GM21515 (cell line): Measurements from ENCODE around the gene CCDC50.

Experiments used
- ATAC-seq: cut with Tn5 transposase; IDR thresholded peaks from one replicate; pipeline ENCODE4 v1.9.1; 2021; ENCODE audit not compliant: unreplicated experiment

CCDC50 gene

GRCh38 chr3:191415566-191415965 is 86.4 kb downstream of the CCDC50 start:
- ATAC-seq: no peak

GRCh38 chr3:191417457-191417729 is 88.2 kb downstream of the CCDC50 start:
- ATAC-seq: no peak

- ATAC-seq: no peak
These were observed 91.6 kb downstream of the CCDC50 start for GRCh38 chr3:191420771-191421170.

- ATAC-seq: no peak
These were observed 95.7 kb downstream of the CCDC50 start for GRCh38 chr3:191424881-191425280.

- no peak for ATAC-seq
These were observed 96.1 kb downstream of the CCDC50 start for GRCh38 chr3:191425322-191425734.

- ATAC-seq: no peak
These were observed 97.1 kb downstream of the CCDC50 start for GRCh38 chr3:191426311-191426710.

GRCh38 chr3:191428177-191428576 is 99.0 kb downstream of the CCDC50 start:
- ATAC-seq: no peak

- no peak for ATAC-seq
These were observed 100.9 kb downstream of the CCDC50 start for GRCh38 chr3:191430103-191430502.

- no peak for ATAC-seq
These were observed 102.1 kb downstream of the CCDC50 start for GRCh38 chr3:191431160-191431822.

- no peak for ATAC-seq
These were observed 103.0 kb downstream of the CCDC50 start for GRCh38 chr3:191432162-191432561.

GRCh38 chr3:191434024-191434423 is 104.8 kb downstream of the CCDC50 start:
- ATAC-seq: no peak

- ATAC-seq: no peak
These were observed 106.8 kb downstream of the CCDC50 start for GRCh38 chr3:191435981-191436380.

GRCh38 chr3:191438150-191438814 is 109.1 kb downstream of the CCDC50 start:
- no peak for ATAC-seq

- ATAC-seq: no peak
These were observed 111.3 kb downstream of the CCDC50 start for GRCh38 chr3:191440532-191440931.

GRCh38 chr3:191441687-191442086 is 112.5 kb downstream of the CCDC50 start:
- ATAC-seq: no peak

- no peak for ATAC-seq
These were observed 115.4 kb downstream of the CCDC50 start for GRCh38 chr3:191444569-191444968.
